ENCODE measurements around the gene SPIN1. TPM values are rescaled to one million over a fixed set of nuclear protein-coding genes. Genes with fewer than 3 reads are reported as not detected.

Gene SPIN1
- total RNA-seq, 1 experiment from 2014 or later = 64.4 TPM

DNA sequence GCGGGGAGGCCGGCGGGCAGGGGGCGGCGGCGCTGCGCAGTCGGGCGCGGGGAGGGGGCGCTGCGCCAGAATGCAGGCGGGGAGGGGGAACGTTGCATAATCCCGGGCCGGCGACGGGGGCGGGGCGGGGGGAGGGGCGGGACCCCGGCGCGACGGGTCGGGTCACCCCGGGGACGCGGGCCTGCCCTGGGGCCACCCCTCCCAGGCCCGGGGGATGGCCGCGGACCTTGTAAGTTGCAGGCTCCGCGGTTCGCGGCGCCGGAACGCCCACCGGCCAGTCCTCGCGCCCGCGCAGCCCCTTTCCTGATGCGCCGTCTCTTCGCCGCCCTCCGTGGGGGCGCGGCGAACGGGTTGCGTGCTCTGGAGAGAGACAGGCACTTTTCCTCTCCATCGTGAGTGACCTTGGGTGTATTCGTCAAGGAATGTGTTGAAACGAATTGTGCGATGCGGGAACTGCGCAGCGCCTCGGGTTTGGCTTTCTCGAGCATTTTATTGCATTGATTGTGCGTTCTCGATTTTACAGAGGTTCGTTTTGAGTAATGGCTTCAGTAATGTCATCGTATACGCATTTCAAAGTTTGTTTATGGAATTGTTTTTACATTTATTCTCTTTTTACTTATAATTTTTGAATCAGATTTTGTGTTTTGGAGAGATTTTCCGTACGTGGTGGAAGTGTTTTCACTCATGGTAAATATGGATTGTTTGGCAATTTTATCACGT, 802 bp downstream of the SPIN1 start:
- DNase-seq (ENCODE audit: low spot score) = peak; percentile 59

DNA sequence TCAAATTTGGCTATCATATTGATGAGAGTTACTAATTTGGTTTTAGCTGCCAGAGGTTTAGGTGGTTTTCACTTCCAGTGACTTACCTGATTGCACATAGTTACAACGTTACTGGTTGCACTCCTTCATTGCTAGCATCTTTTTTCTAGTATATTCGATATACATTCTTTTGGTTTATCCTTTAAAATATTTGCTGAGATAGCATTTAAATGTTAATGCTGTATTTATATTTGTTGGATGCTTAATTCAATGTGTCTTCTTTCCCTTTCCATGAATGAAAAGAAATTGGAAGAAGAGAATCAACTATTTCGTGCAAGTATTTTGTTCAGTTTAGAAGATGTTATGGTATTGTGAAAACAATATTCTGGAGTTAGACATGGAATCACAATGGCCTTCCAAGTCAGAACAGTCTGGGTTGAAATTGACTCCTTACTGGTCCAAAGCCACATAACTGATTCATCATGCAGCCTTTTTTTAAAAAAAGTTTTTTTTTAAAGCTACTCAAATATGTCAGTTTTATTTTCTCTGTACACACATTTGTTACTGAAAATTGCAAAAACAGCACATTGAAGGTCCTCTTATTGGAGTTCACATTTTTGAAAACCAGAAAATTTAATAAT, 2.2 kb downstream of the SPIN1 start:
- DNase-seq (ENCODE audit: low spot score) = no peak

- no peak for DNase-seq (ENCODE audit: low spot score)
Measured at GRCh38 chr9:88391236-88391635, 3.0 kb downstream of the SPIN1 start.

- DNase-seq (ENCODE audit: low spot score) = no peak
Measured at GRCh38 chr9:88391921-88392320, 3.7 kb downstream of the SPIN1 start.

GRCh38 chr9:88392549-88392948, 4.3 kb downstream of the SPIN1 start:
- DNase-seq (ENCODE audit: low spot score) = no peak

- no peak for DNase-seq (ENCODE audit: low spot score)
Measured at GRCh38 chr9:88396836-88397577, 8.8 kb downstream of the SPIN1 start.

DNA sequence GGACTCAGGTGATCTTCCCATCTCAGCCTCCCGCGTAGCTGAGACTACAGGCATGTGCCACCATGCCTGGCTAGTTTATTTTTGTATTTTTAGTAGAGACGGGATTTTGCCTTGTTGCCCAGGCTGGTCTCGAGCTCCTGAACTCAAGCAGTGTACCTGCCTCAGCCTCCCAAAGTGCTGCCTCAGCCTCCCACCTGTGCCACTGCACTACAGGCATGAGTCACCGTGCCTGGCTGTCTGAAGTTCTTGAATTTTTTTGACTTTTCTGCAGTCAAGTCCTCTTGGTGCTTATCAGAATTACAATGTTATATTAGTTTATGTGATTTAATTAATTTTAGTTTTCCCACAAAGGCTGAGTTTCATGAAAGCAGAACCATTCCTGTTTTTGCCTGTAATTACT, 9.8 kb downstream of the SPIN1 start:
- no peak for DNase-seq (ENCODE audit: low spot score)

DNA sequence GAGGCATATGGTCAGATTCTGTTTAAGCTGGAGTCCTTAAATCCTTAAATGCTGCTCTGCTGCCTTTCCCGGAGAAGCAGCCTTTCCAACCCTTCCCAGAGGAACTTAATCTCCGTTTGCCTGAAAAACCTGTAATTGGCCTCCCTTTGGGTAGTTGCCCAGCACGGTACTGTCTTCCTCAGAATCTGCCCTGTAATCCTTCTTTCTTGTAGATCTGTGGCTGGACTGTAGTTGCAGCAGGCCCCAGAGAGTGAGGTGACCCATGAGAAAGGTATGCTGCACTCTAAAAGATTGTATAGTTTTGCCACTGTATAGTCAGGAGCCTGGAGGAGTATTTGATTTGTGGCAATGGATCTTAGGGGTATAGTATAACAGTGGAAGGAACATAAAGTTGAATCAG, 11.7 kb downstream of the SPIN1 start:
- no peak for DNase-seq (ENCODE audit: low spot score)

GRCh38 chr9:88403340-88403739, 15.1 kb downstream of the SPIN1 start:
- DNase-seq (ENCODE audit: low spot score) = no peak

DNA sequence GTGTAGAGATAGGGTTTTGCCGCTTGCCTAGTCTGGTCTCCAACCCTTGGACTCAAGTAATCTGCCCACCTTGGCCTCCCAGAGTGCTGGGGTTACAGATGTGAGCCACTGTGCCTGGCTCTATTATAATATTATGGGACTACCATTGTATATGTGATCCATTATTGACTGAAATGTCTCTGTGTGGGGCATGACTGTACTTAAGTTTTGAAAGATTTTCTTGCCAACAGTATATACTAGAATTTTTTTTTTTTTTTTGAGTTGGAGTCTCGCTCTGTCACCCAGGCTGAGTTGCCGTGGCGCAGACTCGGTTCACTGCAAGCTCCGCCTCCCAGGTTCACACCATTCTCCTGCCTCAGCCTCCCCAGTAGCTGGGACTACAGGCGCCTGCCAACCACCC, 17.8 kb downstream of the SPIN1 start:
- no peak for DNase-seq (ENCODE audit: low spot score)

- no peak for DNase-seq (ENCODE audit: low spot score)
Measured at GRCh38 chr9:88411471-88411870, 23.2 kb downstream of the SPIN1 start.

DNA sequence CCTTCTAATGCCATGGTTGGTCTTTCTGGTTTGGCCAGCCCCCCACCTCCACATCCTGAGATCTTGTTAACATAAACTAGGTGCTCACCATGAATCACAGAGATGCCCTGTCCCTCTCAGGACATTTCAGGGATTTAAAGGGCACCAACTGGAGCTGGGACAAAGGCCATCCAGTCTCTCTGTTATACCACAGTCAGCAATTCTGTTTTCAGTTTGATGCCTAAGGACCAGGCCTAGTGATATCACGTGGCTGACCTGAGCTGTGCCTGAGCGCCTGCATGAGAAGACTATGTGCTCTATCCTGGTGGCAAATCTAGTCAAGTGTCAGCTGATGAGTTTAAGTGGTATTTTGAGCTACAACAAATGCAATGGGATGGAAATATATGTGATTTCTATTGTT, 26.1 kb downstream of the SPIN1 start:
- DNase-seq (ENCODE audit: low spot score) = no peak

DNA sequence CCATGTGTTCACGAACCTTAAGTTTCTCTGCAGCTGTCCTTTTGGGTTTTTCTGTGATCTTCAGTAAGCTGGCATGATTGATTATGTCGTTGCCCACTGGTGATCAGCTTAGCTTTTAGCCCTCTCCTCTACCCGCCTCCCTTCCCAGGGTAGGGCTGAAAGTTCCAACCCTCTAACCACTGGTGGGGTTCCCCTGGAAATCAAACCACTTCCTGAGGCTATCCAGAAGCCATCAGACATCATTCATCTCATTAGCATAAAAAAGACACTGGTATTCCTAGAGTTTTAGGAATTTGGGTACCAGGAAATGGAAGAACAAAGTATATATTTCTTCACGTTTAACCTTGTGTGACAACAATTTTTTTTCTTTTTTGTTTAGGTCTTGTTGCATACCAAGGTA, 29.8 kb downstream of the SPIN1 start:
- DNase-seq (ENCODE audit: low spot score) = no peak

GRCh38 chr9:88418715-88419540, 30.7 kb downstream of the SPIN1 start:
- DNase-seq (ENCODE audit: low spot score) = no peak

DNA sequence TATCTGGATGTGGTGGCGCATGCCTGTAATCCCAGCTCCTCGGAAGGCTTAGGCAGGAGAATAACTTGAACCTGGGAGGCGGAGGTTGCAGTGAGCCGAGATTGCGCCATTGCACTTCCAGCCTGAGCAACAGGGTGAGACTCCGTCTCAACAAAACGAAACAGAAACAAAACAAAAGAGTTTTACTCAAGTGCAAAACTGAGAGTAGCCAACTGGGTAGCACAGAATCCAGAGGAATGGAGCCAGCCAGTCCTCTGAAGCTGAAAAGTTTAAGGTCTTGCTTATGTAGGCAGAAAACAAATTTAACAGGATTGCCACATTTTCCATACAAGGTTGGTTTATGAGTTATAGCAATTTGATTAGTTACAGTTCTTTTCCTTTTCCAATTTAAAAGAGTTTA, 32.0 kb downstream of the SPIN1 start:
- DNase-seq (ENCODE audit: low spot score) = no peak

DNA sequence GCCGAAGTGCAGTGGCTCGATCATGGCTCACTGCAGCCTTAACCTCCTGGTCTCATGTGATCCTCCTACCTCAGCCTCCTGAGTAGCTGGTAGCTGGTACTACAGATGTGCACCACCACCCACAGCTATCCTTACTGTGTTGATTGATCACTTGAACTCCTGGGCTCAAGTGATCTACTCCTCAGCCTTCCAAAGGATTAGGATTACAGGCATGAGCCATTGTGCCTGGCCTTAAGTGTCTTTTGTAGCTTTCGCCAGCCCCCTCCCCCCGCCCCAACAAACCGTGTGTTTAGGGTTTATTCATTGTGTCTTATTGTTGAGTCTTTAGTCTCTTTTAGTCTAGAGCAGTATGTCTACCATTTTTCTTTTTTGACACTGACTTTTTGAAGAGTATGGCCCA, 33.1 kb downstream of the SPIN1 start:
- no peak for DNase-seq (ENCODE audit: low spot score)

- no peak for DNase-seq (ENCODE audit: low spot score)
Measured at GRCh38 chr9:88425538-88425950, 37.3 kb downstream of the SPIN1 start.

DNA sequence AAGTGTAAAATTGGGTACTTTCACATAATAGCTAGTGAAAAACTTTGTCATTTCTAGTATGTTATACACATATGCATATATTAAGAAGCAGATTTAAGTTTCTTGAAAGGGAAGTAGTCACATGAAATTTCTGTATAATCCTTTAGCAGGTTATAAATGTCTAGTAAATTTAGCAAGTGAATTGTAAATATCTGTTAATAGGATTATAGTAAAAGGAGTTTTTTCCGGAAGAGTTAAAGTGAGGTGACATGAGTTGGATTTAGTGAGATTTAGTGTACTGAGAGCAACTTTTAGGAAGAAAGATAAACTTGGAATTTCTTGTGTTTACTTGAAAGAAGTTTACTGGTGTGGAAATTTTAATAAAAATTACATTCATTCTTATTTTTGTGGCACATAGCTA, 38.4 kb downstream of the SPIN1 start:
- no peak for DNase-seq (ENCODE audit: low spot score)

- DNase-seq (ENCODE audit: low spot score) = no peak
Measured at GRCh38 chr9:88429595-88430430, 41.6 kb downstream of the SPIN1 start.

DNA sequence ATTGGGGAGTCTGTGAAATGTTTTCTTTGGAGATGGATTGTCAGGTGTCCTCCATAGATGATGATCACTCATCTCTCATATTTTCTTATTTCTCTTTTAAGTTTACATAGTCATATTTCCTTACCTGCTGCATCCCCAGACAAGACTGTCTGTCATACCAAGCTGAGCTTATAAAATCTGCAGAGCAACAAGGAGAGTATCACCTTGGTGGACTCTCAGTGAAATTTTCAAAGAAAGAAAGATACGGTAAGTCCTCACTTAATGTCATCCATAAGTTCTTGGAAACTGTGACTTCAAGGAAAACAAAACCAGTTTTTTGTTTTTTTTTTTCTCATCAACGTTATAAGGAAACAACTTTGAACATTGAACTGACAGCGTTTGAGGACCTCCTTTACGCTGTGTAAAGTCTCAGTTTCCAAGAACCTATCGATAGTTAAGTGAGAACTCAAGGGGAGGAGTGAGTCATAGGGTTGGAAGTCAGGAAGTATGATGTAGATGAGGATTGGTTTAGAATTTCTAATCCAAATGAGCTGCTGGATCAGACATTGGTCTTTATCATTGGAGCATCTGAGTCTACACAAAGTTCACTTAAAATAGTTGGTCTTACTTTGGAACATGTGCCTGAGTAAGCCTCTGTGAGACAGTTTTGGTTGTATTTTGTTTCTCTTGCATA, 45.5 kb downstream of the SPIN1 start:
- no peak for DNase-seq (ENCODE audit: low spot score)

GRCh38 chr9:88435336-88435735, 47.1 kb downstream of the SPIN1 start:
- no peak for DNase-seq (ENCODE audit: low spot score)

All from H4 (cell line).